Common myeloid progenitor, CD34-positive (primary cell): ENCODE data around the gene ACSS1.

Experiments used
- CTCF ChIA-PET: fragments of 350-600 bp; sonication (Branson Sonifier 250); formaldehyde crosslinking; loops from one replicate; lab custom pipeline; 2021; ENCODE audit warnings: antibody characterized with exemption; lab: Charles Lee
- POLR2A ChIA-PET: fragments of 350-600 bp; sonication (Branson Sonifier 250); formaldehyde crosslinking; loops from one replicate; lab custom pipeline; 2021; ENCODE audit warnings: antibody characterized with exemption; lab: Charles Lee
- DNase-seq, 3 donors: peaks; one replicate each; pipeline versions ENCODE4 v3.0.0 to v3.0.0-alpha.2; 2013
- H3K27ac ChIP-seq, 2 experiments: 1 replicate in 1 of 2; 2 replicates in 1 of 2; pipeline ENCODE4 v1.7.0; 2013; ENCODE audit warnings: inconsistent platforms in 2 of 2, low read length in 2 of 2, mild to moderate bottlenecking in 2 of 2, low read depth in 1 of 2, moderate library complexity in 1 of 2; ENCODE audit not compliant: severe bottlenecking in 2 of 2, insufficient read depth in 1 of 2, poor library complexity in 1 of 2
- H3K27me3 ChIP-seq, 5 experiments: replicated peaks in 2 of 5; 1 replicate in 3 of 5; 2 replicates in 2 of 5; pipeline versions ENCODE4 v1.6.1 to v1.7.0; 2013; ENCODE audit warnings: low read length in 4 of 5, mild to moderate bottlenecking in 2 of 5, moderate library complexity in 2 of 5, inconsistent platforms in 1 of 5; ENCODE audit not compliant: insufficient read depth in 5 of 5, control insufficient read depth in 4 of 5
- H3K36me3 ChIP-seq, 4 experiments: 1 replicate in 2 of 4; 2 replicates in 2 of 4; pipeline versions ENCODE4 v1.6.1 to v1.7.0; 2013; ENCODE audit warnings: low read length in 3 of 4, control low read depth in 1 of 4, mild to moderate bottlenecking in 1 of 4; ENCODE audit not compliant: control insufficient read depth in 4 of 4, insufficient read depth in 4 of 4
- H3K4me1 ChIP-seq, 4 experiments: 1 replicate in 3 of 4; 2 replicates in 1 of 4; pipeline versions ENCODE4 v1.6.1 to v1.7.1; 2013; ENCODE audit warnings: low read length in 3 of 4, mild to moderate bottlenecking in 3 of 4, control low read depth in 1 of 4, inconsistent platforms in 1 of 4, moderate library complexity in 1 of 4; ENCODE audit not compliant: control insufficient read depth in 4 of 4, insufficient read depth in 4 of 4; ENCODE audit errors: control extremely low read depth in 1 of 4
- H3K4me3 ChIP-seq, 7 experiments: 1 replicate in 4 of 7; 2 replicates in 3 of 7; pipeline versions ENCODE4 v1.5.1 to v1.7.0; 2013; ENCODE audit warnings: mild to moderate bottlenecking in 7 of 7, low read length in 6 of 7, moderate library complexity in 6 of 7, inconsistent platforms in 2 of 7, low read depth in 2 of 7, control low read depth in 1 of 7; ENCODE audit not compliant: insufficient read depth in 4 of 7, control insufficient read depth in 1 of 7; ENCODE audit errors: extremely low read depth in 1 of 7
- H3K9me3 ChIP-seq, 5 experiments: 1 replicate in 4 of 5; 2 replicates in 1 of 5; pipeline versions ENCODE4 v1.6.1 to v1.7.1; 2013; ENCODE audit warnings: low read length in 4 of 5, mild to moderate bottlenecking in 2 of 5, inconsistent platforms in 1 of 5, low read depth in 1 of 5, moderate library complexity in 1 of 5; ENCODE audit not compliant: control insufficient read depth in 4 of 5, insufficient read depth in 2 of 5; ENCODE audit errors: control extremely low read depth in 1 of 5
- WGBS: methylation state at CpG from one replicate; pipeline ENCODE4 v1.1.5; 2013; ENCODE audit not compliant: insufficient coverage; 5-methylcytosine and 5-hydroxymethylcytosine counted together

The ACSS1 gene

DNA sequence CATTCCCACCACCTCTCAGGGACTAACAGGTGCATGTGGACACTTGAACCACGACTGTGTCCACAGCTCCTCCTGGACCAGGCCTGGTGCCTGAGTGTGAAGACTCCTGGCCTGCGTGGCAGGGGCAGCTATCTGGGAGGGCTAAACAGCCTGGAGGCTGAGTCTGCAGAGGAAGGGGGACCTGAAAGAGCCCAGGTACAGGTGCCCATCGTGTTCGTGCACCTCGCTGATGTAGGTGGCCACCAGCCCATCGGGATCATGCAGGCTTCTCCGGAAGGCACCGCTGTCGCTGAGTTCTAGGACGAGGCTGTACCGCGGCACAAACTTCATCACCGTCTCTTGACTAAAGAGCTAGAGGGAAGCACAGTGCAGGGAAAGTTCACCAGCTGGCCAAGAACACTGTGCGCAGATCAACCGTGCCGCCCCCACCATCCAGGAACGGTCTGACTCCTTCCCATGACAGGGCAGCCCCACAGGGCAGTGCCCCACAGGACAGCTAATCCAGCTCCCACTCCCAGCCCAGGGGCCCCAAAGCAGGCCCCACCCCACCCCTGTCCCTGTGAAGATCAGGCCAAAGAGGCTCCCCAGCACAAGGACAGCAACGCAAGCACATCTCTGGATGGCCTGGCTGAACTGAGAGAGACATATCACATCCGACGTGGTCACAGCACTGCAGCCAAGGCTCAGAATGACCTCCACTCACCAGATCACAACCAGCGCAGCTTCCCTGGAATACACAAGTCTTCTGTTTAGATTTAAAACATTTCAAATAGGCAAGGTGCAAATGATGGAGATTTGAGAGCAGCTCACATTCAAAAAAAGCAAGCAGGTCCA is 94.0 kb downstream of the ACSS1 start:
- H3K36me3 ChIP-seq: peaks cover 0 to 88% (median 71%) of the 10 kb centered on the region in 4 experiments
- H3K9me3 ChIP-seq: no peaks in the 10 kb centered on the region
- H3K4me3 ChIP-seq: no peak overlapping the region
- no peaks in the 10 kb centered on the region for H3K4me1 ChIP-seq
- DNase-seq: no peak
- H3K27me3 ChIP-seq: no peaks in the 10 kb centered on the region
- WGBS: 95% methylated on average over 18 of the region's 21 CpGs
- ChIA-PET POLR2A (no interaction called here), CTCF (interaction anchor here (0.7 to 3.0 kb wide), 6 partner anchors 10 to 45 kb away, joined by 3 to 14 read pairs (median 4); no protein-coding TSS in a partner anchor)
- no peak overlapping the region for H3K27ac ChIP-seq

DNA sequence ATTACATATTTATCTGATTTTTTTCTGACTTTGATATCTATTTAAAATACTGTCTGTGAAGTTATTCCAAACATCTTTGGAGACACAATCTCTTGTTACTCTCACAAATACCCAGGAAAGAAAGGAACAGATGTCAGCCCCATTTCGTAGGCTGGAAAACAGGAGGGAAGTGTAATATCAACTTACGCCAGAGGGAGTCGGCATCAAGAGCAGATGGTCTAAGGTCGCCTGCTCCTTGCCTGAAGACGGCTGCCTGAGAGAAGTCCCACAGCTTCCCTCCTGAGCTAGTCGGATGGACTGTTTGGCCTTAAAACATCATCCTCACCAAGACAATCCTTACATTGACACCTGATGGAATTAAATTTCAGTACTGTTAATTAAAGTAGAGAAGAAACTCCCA is 95.4 kb downstream of the ACSS1 start:
- Histone ChIP-seq H3K36me3 (peaks cover 0 to 86% (median 68%) of the 10 kb centered on the region in 4 experiments), H3K27ac (no peak overlapping the region), H3K4me3 (no peak overlapping the region), H3K27me3 (no peaks in the 10 kb centered on the region), H3K9me3 (no peaks in the 10 kb centered on the region), H3K4me1 (no peaks in the 10 kb centered on the region)
- DNase-seq: no peak
- ChIA-PET CTCF (interaction anchor here (3.0 kb wide), 1 partner anchor 8 kb away, joined by 14 read pairs; no protein-coding TSS in a partner anchor), POLR2A (no interaction called here)
- WGBS: 96% methylated on average over 4 of the region's 6 CpGs

DNA sequence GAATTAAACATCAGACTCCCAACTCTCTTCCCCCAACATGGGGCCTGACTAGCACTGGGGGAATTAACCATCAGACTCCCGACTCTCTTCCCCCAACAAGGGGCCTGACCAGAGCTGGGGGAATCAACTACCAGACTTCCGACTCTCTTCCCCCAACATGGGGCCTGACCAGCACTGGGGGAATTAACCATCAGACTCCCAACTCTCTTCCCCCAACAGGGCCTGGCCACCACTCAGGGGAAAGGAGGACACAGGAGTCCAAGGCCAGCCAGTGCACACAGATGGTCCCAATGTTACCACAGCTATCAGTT is 95.8 kb downstream of the ACSS1 start:
- POLR2A ChIA-PET: no interaction called here
- H3K9me3 ChIP-seq: no peaks in the 10 kb centered on the region
- WGBS: 100% methylated on average over 1 of the region's 2 CpGs
- H3K27ac ChIP-seq: no peak overlapping the region
- CTCF ChIA-PET: interaction anchor here (3.0 kb wide), 1 partner anchor 8 kb away, joined by 14 read pairs; no protein-coding TSS in a partner anchor
- no peak overlapping the region for H3K4me3 ChIP-seq
- no peaks in the 10 kb centered on the region for H3K27me3 ChIP-seq
- H3K4me1 ChIP-seq: no peaks in the 10 kb centered on the region
- no peak for DNase-seq
- H3K36me3 ChIP-seq: peaks cover 0 to 86% (median 64%) of the 10 kb centered on the region in 4 experiments

DNA sequence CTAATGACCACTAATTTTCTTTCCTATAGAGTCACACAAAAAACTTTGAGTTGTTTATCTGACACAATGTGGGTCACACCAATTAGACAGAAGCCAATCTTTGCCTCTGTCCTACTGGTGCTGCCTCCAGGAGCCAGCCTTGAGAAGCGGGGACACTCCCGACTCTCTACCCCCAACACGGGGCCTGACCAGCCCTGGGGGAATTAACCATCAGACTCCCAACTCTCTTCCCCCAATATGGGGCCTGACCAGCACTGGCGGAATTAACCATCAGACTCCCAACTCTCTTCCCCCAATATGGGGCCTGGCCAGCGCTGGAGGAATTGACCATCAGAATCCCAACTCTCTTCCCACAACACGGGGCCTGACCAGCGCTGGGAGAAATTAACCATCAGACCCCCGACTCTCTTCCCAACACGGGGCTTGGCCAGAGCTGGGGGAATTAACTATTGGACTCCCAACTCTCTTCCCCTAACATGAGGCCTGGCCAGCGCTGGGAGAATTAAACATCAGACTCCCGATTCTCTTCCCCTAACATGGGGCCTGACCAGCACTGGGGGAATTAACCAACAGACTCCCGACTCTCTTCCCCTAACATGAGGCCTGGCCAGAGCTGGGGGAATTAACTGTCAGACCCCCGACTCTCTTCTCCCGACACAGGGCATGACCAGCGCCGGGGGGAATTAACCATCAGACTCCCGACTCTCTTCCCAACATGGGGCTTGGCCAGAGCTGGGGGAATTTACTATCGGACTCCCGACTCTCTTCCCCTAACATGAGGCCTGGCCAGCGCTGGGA is 96.4 kb downstream of the ACSS1 start:
- no peak overlapping the region for H3K4me3 ChIP-seq
- peaks cover 0 to 87% (median 61%) of the 10 kb centered on the region in 4 experiments for H3K36me3 ChIP-seq
- DNase-seq: no peak
- H3K27me3 ChIP-seq: no peaks in the 10 kb centered on the region
- ChIA-PET CTCF (interaction anchor here (1.1 to 3.0 kb wide), 3 partner anchors 8 to 31 kb away, joined by 3 to 14 read pairs (median 6); no protein-coding TSS in a partner anchor), POLR2A (no interaction called here)
- no peaks in the 10 kb centered on the region for H3K4me1 ChIP-seq
- no peaks in the 10 kb centered on the region for H3K9me3 ChIP-seq
- WGBS: 92% methylated on average over 15 of the region's 20 CpGs
- H3K27ac ChIP-seq: no peak overlapping the region

DNA sequence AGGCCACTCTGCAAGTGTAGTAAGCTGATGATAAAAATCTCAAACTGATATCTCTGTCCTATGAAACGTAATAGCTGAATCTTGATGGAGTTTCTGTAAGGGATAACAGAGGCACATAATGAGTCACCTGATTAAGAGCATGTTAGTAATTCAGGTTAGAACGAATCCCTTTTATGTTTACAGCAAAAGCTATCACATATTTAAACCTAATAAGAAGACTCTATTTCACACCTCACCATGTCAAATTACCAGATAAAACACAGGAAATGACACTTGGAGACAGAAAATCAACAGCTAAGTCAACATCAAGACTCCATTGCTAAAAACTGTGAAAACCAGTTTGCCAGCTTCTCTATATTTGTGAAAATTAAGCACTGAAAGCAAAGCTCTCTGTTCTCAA is 97.1 kb downstream of the ACSS1 start:
- Histone ChIP-seq H3K4me1 (no peaks in the 10 kb centered on the region), H3K36me3 (peaks cover 0 to 87% (median 54%) of the 10 kb centered on the region in 4 experiments), H3K27me3 (no peaks in the 10 kb centered on the region), H3K27ac (no peak overlapping the region), H3K9me3 (no peaks in the 10 kb centered on the region), H3K4me3 (no peak overlapping the region)
- WGBS: 92% methylated on average over 2 of the region's 2 CpGs
- ChIA-PET CTCF (interaction anchor here (1.1 to 1.3 kb wide), 3 partner anchors 17 to 30 kb away, joined by 3 to 6 read pairs (median 4); no protein-coding TSS in a partner anchor), POLR2A (no interaction called here)
- no peak for DNase-seq

DNA sequence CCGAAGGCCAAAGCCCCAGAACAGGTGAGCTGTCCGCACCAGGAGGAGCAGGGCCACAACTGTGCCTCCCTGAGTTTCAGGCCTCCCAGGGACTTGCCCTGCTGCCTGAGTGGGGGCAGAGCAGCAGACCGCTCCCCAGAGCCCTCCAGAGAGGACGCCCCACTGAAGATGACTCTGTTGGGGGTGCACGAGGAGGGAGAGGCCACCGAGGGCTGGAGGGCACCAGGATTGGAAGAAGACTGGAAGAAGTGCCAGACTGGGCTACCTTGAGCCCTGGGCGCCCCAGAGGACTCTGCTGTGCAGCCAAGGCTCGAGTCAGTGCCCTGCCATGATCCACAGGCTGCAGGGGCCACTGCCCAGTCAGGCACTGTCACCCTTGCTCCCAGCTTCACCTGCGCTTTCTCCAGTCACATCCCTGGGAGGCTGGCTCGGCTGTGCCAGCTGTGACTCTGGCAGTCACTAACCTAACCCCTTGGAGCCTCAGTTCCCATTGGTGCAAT is 97.6 kb downstream of the ACSS1 start:
- Histone ChIP-seq H3K4me1 (peaks cover 0 to 3% (median 0%) of the 10 kb centered on the region in 4 experiments), H3K27ac (no peak overlapping the region), H3K27me3 (no peaks in the 10 kb centered on the region), H3K9me3 (no peaks in the 10 kb centered on the region), H3K36me3 (peaks cover 0 to 85% (median 49%) of the 10 kb centered on the region in 4 experiments), H3K4me3 (no peak overlapping the region)
- DNase-seq: no peak
- CTCF ChIA-PET: interaction anchor here (0.9 to 1.3 kb wide), 4 partner anchors 10 to 29 kb away, joined by 3 to 6 read pairs (median 4); no protein-coding TSS in a partner anchor
- 96% methylated on average over 9 of the region's 10 CpGs for WGBS
- POLR2A ChIA-PET: no interaction called here
